Glutamatergic neuron (in vitro differentiated cells): ENCODE data around the gene ISX. TPM values are rescaled to one million over a fixed set of nuclear protein-coding genes. Genes with fewer than 3 reads are reported as not detected.

Experiments used
- DNase-seq: peaks from one replicate; pipeline ENCODE4 v3.0.0; 2022
- H3K27ac Mint-ChIP-seq: one replicate; pipeline ENCODE4 v1.8.0; 2020; ENCODE audit warnings: mild to moderate bottlenecking, mixed read lengths, inconsistent platforms; ENCODE audit not compliant: unreplicated experiment
- H3K27me3 Mint-ChIP-seq: one replicate; pipeline ENCODE4 v1.8.0; 2020; ENCODE audit warnings: mild to moderate bottlenecking, moderate library complexity, mixed read lengths, inconsistent platforms; ENCODE audit not compliant: unreplicated experiment
- H3K36me3 Mint-ChIP-seq: one replicate; pipeline ENCODE4 v1.8.0; 2020; ENCODE audit warnings: mild to moderate bottlenecking, mixed read lengths, inconsistent platforms; ENCODE audit not compliant: unreplicated experiment
- H3K4me1 Mint-ChIP-seq: one replicate; pipeline ENCODE4 v1.8.0; 2020; ENCODE audit warnings: mild to moderate bottlenecking, low read depth, mixed read lengths, inconsistent platforms; ENCODE audit not compliant: unreplicated experiment
- H3K4me3 Mint-ChIP-seq: one replicate; pipeline ENCODE4 v1.8.0; 2020; ENCODE audit warnings: mild to moderate bottlenecking, mixed read lengths, inconsistent platforms; ENCODE audit not compliant: unreplicated experiment
- H3K9me3 Mint-ChIP-seq: one replicate; pipeline ENCODE4 v1.8.0; 2020; ENCODE audit warnings: mild to moderate bottlenecking, moderate library complexity, mixed read lengths, inconsistent platforms; ENCODE audit not compliant: unreplicated experiment
- total RNA-seq: library from RNA; stranded (reverse); fragmentation: NEBNext Ultra II Directional; extraction: Animal tissue kit (Norgen Biotek cat#: 25700); gene quantifications from one replicate; pipeline ENCODE4 v1.2.1, GENCODE V29; 2021; ENCODE audit not compliant: unreplicated experiment
- TF ChIP-seq, protein P1 (sequence below): fragments of 200-600 bp; sonication (generic); IDR thresholded peaks from one replicate; pipeline ENCODE4 v1.5.0; 2021; ENCODE audit not compliant: partially characterized antibody, unreplicated experiment

The ISX gene
- total RNA-seq, 1 donor from 2014 or later = not detected

DNA sequence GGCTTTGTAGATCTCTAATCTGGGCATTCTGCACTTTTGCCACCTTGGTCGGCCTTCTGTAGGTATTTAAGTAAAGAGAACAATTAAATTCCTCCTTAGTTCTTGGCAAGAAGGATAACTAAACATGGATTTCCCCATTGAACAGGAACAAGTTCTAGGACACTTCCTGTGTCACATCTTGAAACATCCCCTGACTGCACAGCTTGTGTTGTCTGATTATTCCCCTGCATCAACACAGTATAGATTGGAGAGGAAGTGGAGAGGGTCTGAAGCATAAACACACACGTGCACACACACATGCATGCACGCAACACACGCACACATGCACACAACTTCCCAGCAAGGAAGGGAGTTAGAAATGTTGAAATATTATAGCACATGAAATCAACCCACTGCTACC lies 8.6 kb downstream of the ISX start:
- Mint-ChIP-seq H3K36me3 (no peaks in the 10 kb centered on the region), H3K27ac (no peak overlapping the region)
- TF ChIP-seq, protein P1, sequence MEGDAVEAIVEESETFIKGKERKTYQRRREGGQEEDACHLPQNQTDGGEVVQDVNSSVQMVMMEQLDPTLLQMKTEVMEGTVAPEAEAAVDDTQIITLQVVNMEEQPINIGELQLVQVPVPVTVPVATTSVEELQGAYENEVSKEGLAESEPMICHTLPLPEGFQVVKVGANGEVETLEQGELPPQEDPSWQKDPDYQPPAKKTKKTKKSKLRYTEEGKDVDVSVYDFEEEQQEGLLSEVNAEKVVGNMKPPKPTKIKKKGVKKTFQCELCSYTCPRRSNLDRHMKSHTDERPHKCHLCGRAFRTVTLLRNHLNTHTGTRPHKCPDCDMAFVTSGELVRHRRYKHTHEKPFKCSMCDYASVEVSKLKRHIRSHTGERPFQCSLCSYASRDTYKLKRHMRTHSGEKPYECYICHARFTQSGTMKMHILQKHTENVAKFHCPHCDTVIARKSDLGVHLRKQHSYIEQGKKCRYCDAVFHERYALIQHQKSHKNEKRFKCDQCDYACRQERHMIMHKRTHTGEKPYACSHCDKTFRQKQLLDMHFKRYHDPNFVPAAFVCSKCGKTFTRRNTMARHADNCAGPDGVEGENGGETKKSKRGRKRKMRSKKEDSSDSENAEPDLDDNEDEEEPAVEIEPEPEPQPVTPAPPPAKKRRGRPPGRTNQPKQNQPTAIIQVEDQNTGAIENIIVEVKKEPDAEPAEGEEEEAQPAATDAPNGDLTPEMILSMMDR = no peak

DNA sequence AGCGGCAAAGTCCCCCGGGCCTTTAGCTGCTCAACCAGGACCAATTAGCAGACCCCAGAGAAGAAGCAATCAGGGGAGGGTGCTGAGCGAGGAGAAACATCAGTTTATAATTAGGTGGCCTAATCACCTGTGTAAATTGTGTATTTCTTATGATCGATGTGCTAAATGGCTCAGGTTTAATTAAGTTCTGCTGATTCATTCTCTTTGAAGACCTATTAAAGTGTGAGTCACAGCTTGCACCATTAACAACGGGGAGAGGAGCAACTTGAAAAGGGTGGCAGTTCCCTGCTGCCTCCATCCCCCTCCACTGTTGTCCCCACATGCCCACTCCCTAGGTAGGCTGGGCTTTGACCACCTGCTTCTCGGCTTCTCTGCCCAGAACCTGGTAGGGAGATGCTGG lies 10.7 kb downstream of the ISX start:
- Mint-ChIP-seq H3K27me3 (peaks cover 1% of the 10 kb centered on the region), H3K4me1 (no peaks in the 10 kb centered on the region), H3K36me3 (no peaks in the 10 kb centered on the region), H3K9me3 (no peaks in the 10 kb centered on the region), H3K4me3 (no peak overlapping the region), H3K27ac (no peak overlapping the region)
- TF ChIP-seq, protein P1 = no peak
- no peak for DNase-seq

More for the DNA sequence above, 8.6 kb downstream of the ISX start:
- Mint-ChIP-seq H3K27me3 (peaks cover 1% of the 10 kb centered on the region), H3K4me1 (no peaks in the 10 kb centered on the region), H3K9me3 (peaks cover 2% of the 10 kb centered on the region), H3K4me3 (no peak overlapping the region)
- DNase-seq = no peak

DNA sequence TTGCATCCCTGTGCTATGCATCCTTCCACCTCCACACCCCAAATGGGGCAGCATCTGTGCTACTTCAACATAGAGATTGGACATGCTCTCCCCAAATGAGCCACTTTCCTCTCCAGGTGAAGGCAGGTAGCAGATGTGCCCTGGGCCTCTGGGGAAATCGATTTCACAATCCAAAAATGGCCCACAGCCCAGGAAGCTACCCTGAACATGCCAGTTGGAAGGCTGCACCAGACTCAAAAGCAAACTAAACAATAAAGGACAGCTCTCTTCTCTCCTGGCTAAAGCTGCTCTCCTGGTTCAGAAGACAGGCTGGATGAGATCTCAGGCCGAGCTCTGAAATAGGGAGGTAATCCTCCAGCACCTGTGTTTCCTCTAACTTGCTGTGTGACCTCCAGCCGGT lies 19.7 kb downstream of the ISX start:
- H3K4me3 Mint-ChIP-seq = no peak overlapping the region
- TF ChIP-seq, protein P1 = no peak
- H3K36me3 Mint-ChIP-seq = no peaks in the 10 kb centered on the region
- no peaks in the 10 kb centered on the region for H3K27me3 Mint-ChIP-seq
- DNase-seq = no peak
- H3K9me3 Mint-ChIP-seq = no peaks in the 10 kb centered on the region
- no peaks in the 10 kb centered on the region for H3K4me1 Mint-ChIP-seq
- no peak overlapping the region for H3K27ac Mint-ChIP-seq

DNA sequence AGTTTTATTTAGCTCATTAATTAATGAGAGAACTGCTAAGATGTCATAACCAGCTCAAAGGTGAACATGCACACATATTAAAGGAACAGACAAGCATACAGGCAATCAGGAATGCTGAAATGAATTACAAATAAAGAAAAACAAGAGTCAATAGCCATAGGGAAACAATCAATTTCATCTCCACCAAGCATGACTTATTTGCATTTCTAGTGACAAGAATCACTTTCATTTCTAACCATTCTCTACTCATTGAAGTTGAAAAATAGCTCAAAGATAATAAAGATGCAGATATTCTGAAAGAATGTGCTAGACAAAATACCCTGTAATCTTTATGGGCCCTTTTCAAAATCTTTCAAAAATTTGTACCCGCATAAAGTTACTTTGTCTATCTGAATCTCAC lies 23.2 kb downstream of the ISX start:
- no peak for DNase-seq
- no peak overlapping the region for H3K27ac Mint-ChIP-seq
- no peak overlapping the region for H3K4me3 Mint-ChIP-seq
- H3K9me3 Mint-ChIP-seq = no peaks in the 10 kb centered on the region
- peaks cover 3% of the 10 kb centered on the region for H3K4me1 Mint-ChIP-seq
- no peaks in the 10 kb centered on the region for H3K36me3 Mint-ChIP-seq
- H3K27me3 Mint-ChIP-seq = peaks cover 4% of the 10 kb centered on the region
- TF ChIP-seq, protein P1 = no peak

DNA sequence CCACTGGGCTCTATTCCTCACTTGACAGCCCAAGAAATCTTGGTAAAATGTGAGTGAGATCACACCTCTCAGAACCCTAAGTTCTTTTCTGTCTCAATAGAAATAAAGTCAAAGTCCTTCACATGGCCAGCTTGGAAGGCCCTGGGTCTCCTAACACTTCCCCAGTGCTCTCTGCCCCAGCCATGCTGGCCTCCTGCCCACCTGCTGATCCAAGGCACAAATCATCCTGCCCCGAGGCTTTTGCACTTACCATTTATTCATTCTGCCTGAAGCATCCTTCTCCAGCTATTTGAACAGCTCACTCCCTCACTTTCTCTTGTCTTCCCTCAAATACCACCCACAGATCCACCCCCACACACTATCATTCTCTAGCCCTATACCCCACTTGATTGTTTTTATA lies 26.4 kb downstream of the ISX start:
- Mint-ChIP-seq H3K27me3 (peaks cover 6% of the 10 kb centered on the region), H3K36me3 (no peaks in the 10 kb centered on the region), H3K27ac (no peak overlapping the region), H3K9me3 (no peaks in the 10 kb centered on the region), H3K4me3 (no peak overlapping the region), H3K4me1 (peaks cover 3% of the 10 kb centered on the region)
- TF ChIP-seq, protein P1 = no peak
- no peak for DNase-seq
